ENCODE data around the gene TRIM46. TPM values are rescaled to one million over a fixed set of nuclear protein-coding genes. Genes with fewer than 3 reads are reported as not detected.
A peak's percentile ranks its signal among the peaks of the same experiment; 100 is the strongest.

Gene TRIM46
- total RNA-seq, 1 donor from 2014 or later: 0.35 TPM

- TF ChIP-seq CTCF (IDR thresholded peaks at IDR 0.05): no peak
- Histone ChIP-seq H3K27ac (no peak overlapping the region), H3K4me3 (no peak overlapping the region), H3K9me3 (no peaks in the 10 kb centered on the region), H3K4me1 (peaks cover 17% of the 10 kb centered on the region), H3K27me3 (ENCODE audit: low read depth) (no peaks in the 10 kb centered on the region), H3K36me3 (no peaks in the 10 kb centered on the region)
- ATAC-seq: no peak
- peak; percentile 51 for DNase-seq
- intact Hi-C loops (cut with DNase I): no loop called here
Measured at GRCh38 chr1:155183775-155184221, 10.1 kb downstream of the TRIM46 start.

- H3K4me3 ChIP-seq: no peak overlapping the region
- H3K4me1 ChIP-seq: peaks cover 17% of the 10 kb centered on the region
- intact Hi-C loops (cut with DNase I): no loop called here
- no peaks in the 10 kb centered on the region for H3K27me3 ChIP-seq (ENCODE audit: low read depth)
- no peaks in the 10 kb centered on the region for H3K36me3 ChIP-seq
- ATAC-seq: no peak
- H3K9me3 ChIP-seq: no peaks in the 10 kb centered on the region
- DNase-seq: peak; percentile 47
- no peak for TF ChIP-seq CTCF (IDR thresholded peaks at IDR 0.05)
- H3K27ac ChIP-seq: peak overlapping the region; percentile 72
Measured at GRCh38 chr1:155184351-155184811, 10.7 kb downstream of the TRIM46 start.

- ATAC-seq (peak; percentile 69 to 78), DNase-seq (peak; percentile 84)
- peak overlapping the region; percentile 72 for H3K27ac ChIP-seq
- H3K9me3 ChIP-seq: no peaks in the 10 kb centered on the region
- H3K4me1 ChIP-seq: peaks cover 17% of the 10 kb centered on the region
- no peaks in the 10 kb centered on the region for H3K36me3 ChIP-seq
- no peak overlapping the region for H3K4me3 ChIP-seq
- no peaks in the 10 kb centered on the region for H3K27me3 ChIP-seq (ENCODE audit: low read depth)
- intact Hi-C loops (cut with DNase I): no loop called here
- TF ChIP-seq CTCF (IDR thresholded peaks at IDR 0.05): no peak
Measured at GRCh38 chr1:155184835-155185782, 11.5 kb downstream of the TRIM46 start.

GRCh38 chr1:155185783-155186066, 12.1 kb downstream of the TRIM46 start:
- H3K27ac ChIP-seq: peak overlapping the region; percentile 72
- H3K36me3 ChIP-seq: no peaks in the 10 kb centered on the region
- peaks cover 17% of the 10 kb centered on the region for H3K4me1 ChIP-seq
- no peak for ATAC-seq
- peak; percentile 44 for DNase-seq
- intact Hi-C loops (cut with DNase I): no loop called here
- H3K27me3 ChIP-seq (ENCODE audit: low read depth): no peaks in the 10 kb centered on the region
- TF ChIP-seq CTCF (IDR thresholded peaks at IDR 0.05): no peak
- H3K4me3 ChIP-seq: no peak overlapping the region
- H3K9me3 ChIP-seq: no peaks in the 10 kb centered on the region

- peak; percentile 49 for DNase-seq
- H3K9me3 ChIP-seq: no peaks in the 10 kb centered on the region
- no peak for TF ChIP-seq CTCF (IDR thresholded peaks at IDR 0.05)
- no peaks in the 10 kb centered on the region for H3K36me3 ChIP-seq
- ATAC-seq: peak; percentile 7 to 34
- peak overlapping the region; percentile 38 for H3K4me3 ChIP-seq
- intact Hi-C loops (cut with DNase I): no loop called here
- peak overlapping the region; percentile 72 for H3K27ac ChIP-seq
- H3K27me3 ChIP-seq (ENCODE audit: low read depth): no peaks in the 10 kb centered on the region
- H3K4me1 ChIP-seq: peaks cover 17% of the 10 kb centered on the region
Measured at GRCh38 chr1:155186067-155186793, 12.6 kb downstream of the TRIM46 start.

All from lower lobe of right lung (tissue), 2 donors.